Muscle of leg (tissue), 11 donors: Measurements from ENCODE around the gene ABCA4. TPM values are rescaled to one million over a fixed set of nuclear protein-coding genes. Genes with fewer than 3 reads are reported as not detected.

ENCODE experiments used
- DNase-seq: peaks from one replicate; pipeline ENCODE4 v3.0.0; 2013
- H3K27ac ChIP-seq: one replicate; pipeline ENCODE4 v1.5.1; 2013; ENCODE audit warnings: mild to moderate bottlenecking, low read length, control low read depth
- H3K27me3 ChIP-seq: one replicate; pipeline ENCODE4 v1.6.1; 2013; ENCODE audit warnings: low read length; ENCODE audit not compliant: control insufficient read depth, insufficient read depth
- H3K36me3 ChIP-seq: one replicate; pipeline ENCODE4 v1.6.1; 2013; ENCODE audit warnings: low read length; ENCODE audit not compliant: control insufficient read depth, insufficient read depth
- H3K4me1 ChIP-seq: one replicate; pipeline ENCODE4 v1.6.1; 2013; ENCODE audit warnings: low read length; ENCODE audit not compliant: control insufficient read depth, insufficient read depth
- H3K4me3 ChIP-seq: one replicate; pipeline ENCODE4 v1.5.1; 2013; ENCODE audit warnings: low read length, control low read depth
- H3K9me3 ChIP-seq: replicated peaks from 2 replicates; pipeline ENCODE4 v1.6.1; 2013; ENCODE audit warnings: low read depth, low read length; ENCODE audit not compliant: control insufficient read depth
- WGBS: methylation state at CpG from one replicate; pipeline ENCODE4 v1.1.5; 2013; ENCODE audit warnings: missing lambda C conversion rate; ENCODE audit not compliant: insufficient coverage; 5-methylcytosine and 5-hydroxymethylcytosine counted together
- polyA plus RNA-seq, 8 donors: library from polyadenylated mRNA; unstranded; fragments of 120-200 nt; gene quantifications; one replicate each; pipeline versions ENCODE4 v1.2.1 to v1.2.3, GENCODE V29; 2013; ENCODE audit warnings: inconsistent platforms in 1 of 8, low replicate concordance in 1 of 8; ENCODE audit not compliant: insufficient read length in 8 of 8, insufficient read depth in 1 of 8
- total RNA-seq: library from RNA; stranded (reverse); fragments of 120-200 nt; gene quantifications from one replicate; pipeline ENCODE4 v1.2.4, GENCODE V29; 2013

The ABCA4 gene
- total and polyA plus RNA-seq, 9 donors: 0.19 to 1.1 (median 0.49) TPM

GRCh38 chr1:93980320-93981273 is 140.4 kb downstream of the ABCA4 start:
- Histone ChIP-seq H3K4me1 (peaks cover 27% of the 10 kb centered on the region), H3K27ac (peak overlapping the region; percentile 90)
- DNase-seq: no peak

GRCh38 chr1:93979718-93980319 is 141.1 kb downstream of the ABCA4 start:
- H3K36me3 ChIP-seq: no peaks in the 10 kb centered on the region
- DNase-seq: peak; percentile 95
- H3K9me3 ChIP-seq: no peaks in the 10 kb centered on the region
- H3K4me1 ChIP-seq: peaks cover 27% of the 10 kb centered on the region
- H3K4me3 ChIP-seq: no peak overlapping the region
- no peaks in the 10 kb centered on the region for H3K27me3 ChIP-seq
- WGBS: 25% methylated on average over 1 of the region's 4 CpGs
- H3K27ac ChIP-seq: peak overlapping the region; percentile 90

More at GRCh38 chr1:93980320-93981273, 140.4 kb downstream of the ABCA4 start:
- WGBS: 60% methylated on average over 4 of the region's 10 CpGs
- H3K36me3 ChIP-seq: no peaks in the 10 kb centered on the region
- no peaks in the 10 kb centered on the region for H3K27me3 ChIP-seq
- H3K9me3 ChIP-seq: no peaks in the 10 kb centered on the region
- H3K4me3 ChIP-seq: no peak overlapping the region

- H3K27me3 ChIP-seq: no peaks in the 10 kb centered on the region
- H3K27ac ChIP-seq: peak overlapping the region; percentile 90
- no peak overlapping the region for H3K4me3 ChIP-seq
- DNase-seq: peak; percentile 43
- peaks cover 27% of the 10 kb centered on the region for H3K4me1 ChIP-seq
- 59% methylated on average over 2 of the region's 7 CpGs for WGBS
- no peaks in the 10 kb centered on the region for H3K9me3 ChIP-seq
- H3K36me3 ChIP-seq: no peaks in the 10 kb centered on the region
Observed at GRCh38 chr1:93979040-93979717, 141.8 kb downstream of the ABCA4 start.

- peaks cover 27% of the 10 kb centered on the region for H3K4me1 ChIP-seq
- H3K36me3 ChIP-seq: no peaks in the 10 kb centered on the region
- H3K4me3 ChIP-seq: no peak overlapping the region
- WGBS: no CpG with 5 or more reads among the region's 1 CpG
- no peaks in the 10 kb centered on the region for H3K9me3 ChIP-seq
- no peaks in the 10 kb centered on the region for H3K27me3 ChIP-seq
- H3K27ac ChIP-seq: no peak overlapping the region
- no peak for DNase-seq
Observed at GRCh38 chr1:93977598-93977945, 143.4 kb downstream of the ABCA4 start.

GRCh38 chr1:93976711-93977597 is 144.0 kb downstream of the ABCA4 start:
- no peaks in the 10 kb centered on the region for H3K36me3 ChIP-seq
- no peaks in the 10 kb centered on the region for H3K9me3 ChIP-seq
- no peak overlapping the region for H3K4me3 ChIP-seq
- H3K27ac ChIP-seq: no peak overlapping the region
- H3K4me1 ChIP-seq: peaks cover 27% of the 10 kb centered on the region
- no peak for DNase-seq
- H3K27me3 ChIP-seq: no peaks in the 10 kb centered on the region

GRCh38 chr1:93976291-93976690 is 144.7 kb downstream of the ABCA4 start:
- peaks cover 27% of the 10 kb centered on the region for H3K4me1 ChIP-seq
- H3K36me3 ChIP-seq: no peaks in the 10 kb centered on the region
- H3K4me3 ChIP-seq: no peak overlapping the region
- no peak overlapping the region for H3K27ac ChIP-seq
- no peaks in the 10 kb centered on the region for H3K9me3 ChIP-seq
- WGBS: no CpG with 5 or more reads among the region's 2 CpGs
- H3K27me3 ChIP-seq: no peaks in the 10 kb centered on the region
- no peak for DNase-seq

- no peaks in the 10 kb centered on the region for H3K36me3 ChIP-seq
- WGBS: no CpG with 5 or more reads among the region's 2 CpGs
- no peak for DNase-seq
- H3K9me3 ChIP-seq: no peaks in the 10 kb centered on the region
- H3K27ac ChIP-seq: no peak overlapping the region
- H3K4me1 ChIP-seq: peaks cover 3% of the 10 kb centered on the region
- H3K4me3 ChIP-seq: no peak overlapping the region
- no peaks in the 10 kb centered on the region for H3K27me3 ChIP-seq
Observed at GRCh38 chr1:93972341-93972740, 148.6 kb downstream of the ABCA4 start.

- no peak overlapping the region for H3K4me3 ChIP-seq
- WGBS: 67% methylated on average over 1 of the region's 3 CpGs
- H3K27ac ChIP-seq: no peak overlapping the region
- H3K9me3 ChIP-seq: no peaks in the 10 kb centered on the region
- DNase-seq: no peak
- H3K27me3 ChIP-seq: no peaks in the 10 kb centered on the region
- peaks cover 5% of the 10 kb centered on the region for H3K4me1 ChIP-seq
- H3K36me3 ChIP-seq: no peaks in the 10 kb centered on the region
Observed at GRCh38 chr1:93969887-93970286, 151.1 kb downstream of the ABCA4 start.

GRCh38 chr1:93969371-93969770 is 151.6 kb downstream of the ABCA4 start:
- no peaks in the 10 kb centered on the region for H3K9me3 ChIP-seq
- no CpG with 5 or more reads among the region's 2 CpGs for WGBS
- H3K4me1 ChIP-seq: peaks cover 5% of the 10 kb centered on the region
- no peak for DNase-seq
- no peak overlapping the region for H3K4me3 ChIP-seq
- no peaks in the 10 kb centered on the region for H3K36me3 ChIP-seq
- no peaks in the 10 kb centered on the region for H3K27me3 ChIP-seq
- no peak overlapping the region for H3K27ac ChIP-seq
